Loucy (cell line): ENCODE results near the gene CEP97.

Experiments
- EZH2phosphoT487 ChIP-seq: fragments of 200-600 bp; IDR thresholded peaks from 2 replicates; pipeline ENCODE4 v1.6.1; 2018; ENCODE audit warnings: antibody characterized with exemption, mild to moderate bottlenecking, moderate library complexity, borderline replicate concordance
- TF ChIP-seq, protein P1 (sequence below): fragments of 200-600 bp; sonication (generic); conservative IDR thresholded peaks from 2 replicates; pipeline ENCODE4 v1.5.1; 2014; ENCODE audit warnings: mild to moderate bottlenecking, antibody characterized with exemption, low read length

DNA sequence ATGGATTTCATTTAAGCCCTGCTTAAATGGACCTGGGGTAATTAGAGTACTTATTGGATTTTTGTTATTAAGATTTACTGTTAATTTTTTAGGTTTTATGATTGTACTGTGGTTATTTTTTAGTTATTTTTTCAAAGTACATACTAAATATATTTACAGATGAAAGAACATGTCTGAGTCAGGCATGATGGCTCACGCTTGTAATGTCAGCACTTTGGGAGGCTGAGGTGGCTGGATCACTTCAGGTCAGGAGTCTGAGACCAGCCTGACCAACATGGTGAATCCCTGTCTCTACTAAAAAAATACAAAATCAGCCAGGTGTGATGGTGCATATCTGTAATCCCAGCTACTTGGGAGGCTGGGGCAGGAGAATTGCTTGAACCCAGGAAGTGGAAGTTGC lies 21.7 kb upstream of the CEP97 start:
- TF ChIP-seq, protein P1, sequence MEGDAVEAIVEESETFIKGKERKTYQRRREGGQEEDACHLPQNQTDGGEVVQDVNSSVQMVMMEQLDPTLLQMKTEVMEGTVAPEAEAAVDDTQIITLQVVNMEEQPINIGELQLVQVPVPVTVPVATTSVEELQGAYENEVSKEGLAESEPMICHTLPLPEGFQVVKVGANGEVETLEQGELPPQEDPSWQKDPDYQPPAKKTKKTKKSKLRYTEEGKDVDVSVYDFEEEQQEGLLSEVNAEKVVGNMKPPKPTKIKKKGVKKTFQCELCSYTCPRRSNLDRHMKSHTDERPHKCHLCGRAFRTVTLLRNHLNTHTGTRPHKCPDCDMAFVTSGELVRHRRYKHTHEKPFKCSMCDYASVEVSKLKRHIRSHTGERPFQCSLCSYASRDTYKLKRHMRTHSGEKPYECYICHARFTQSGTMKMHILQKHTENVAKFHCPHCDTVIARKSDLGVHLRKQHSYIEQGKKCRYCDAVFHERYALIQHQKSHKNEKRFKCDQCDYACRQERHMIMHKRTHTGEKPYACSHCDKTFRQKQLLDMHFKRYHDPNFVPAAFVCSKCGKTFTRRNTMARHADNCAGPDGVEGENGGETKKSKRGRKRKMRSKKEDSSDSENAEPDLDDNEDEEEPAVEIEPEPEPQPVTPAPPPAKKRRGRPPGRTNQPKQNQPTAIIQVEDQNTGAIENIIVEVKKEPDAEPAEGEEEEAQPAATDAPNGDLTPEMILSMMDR, result no peak
- TF ChIP-seq EZH2phosphoT487, result no peak
